EL (cell line): ENCODE results near the gene SLC5A3.

Experiments
- DNase-seq: peaks from one replicate; pipeline ENCODE4 v3.0.0-alpha.2; 2016

Gene SLC5A3

DNA sequence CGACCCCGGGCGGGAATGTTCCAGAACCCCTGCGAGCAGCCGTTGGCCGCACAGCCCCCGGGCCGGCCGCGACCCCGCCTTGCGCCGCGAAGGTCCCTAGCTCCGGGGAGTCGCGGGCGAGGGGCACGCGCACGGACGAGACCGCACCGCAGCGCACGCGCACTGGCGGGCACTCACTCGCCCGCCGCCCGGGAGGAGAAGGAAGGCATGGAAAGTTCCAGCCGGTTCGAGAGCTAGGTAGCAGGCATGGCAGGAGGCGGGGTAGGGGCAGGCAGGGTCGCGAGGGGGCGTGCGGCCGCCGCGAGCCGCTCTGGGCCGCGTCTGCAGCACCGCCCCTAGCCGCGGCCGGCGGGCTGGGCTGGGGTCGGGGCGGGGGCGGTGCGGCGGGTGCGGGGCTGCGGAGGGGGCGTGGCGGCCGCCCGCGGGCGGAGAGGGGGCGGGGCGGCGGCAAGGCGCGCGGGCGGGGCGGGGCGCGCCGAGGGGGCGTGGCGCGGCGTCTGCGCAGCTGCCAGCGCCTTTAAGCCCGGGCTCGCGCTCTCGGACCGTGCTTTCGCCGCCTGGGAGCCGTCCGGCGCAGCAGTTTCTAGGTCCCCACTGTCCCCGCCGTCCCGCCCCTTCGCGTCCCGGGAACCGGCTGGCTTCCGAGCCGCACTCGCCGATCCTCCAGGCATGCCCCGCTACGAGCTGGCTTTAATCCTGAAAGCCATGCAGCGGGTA lies at the start of gene SLC5A3, which contains the start of gene MRPS6:
TSS of gene SLC5A3 (plus strand) at position 547 of the 717 bp plus-strand sequence. CDS start 21,621 bp downstream, outside the sequence.
TSS of gene MRPS6 (plus strand) at position 547 of the 717 bp plus-strand sequence. CDS start at position 670, 123 bp downstream.
- DNase-seq = peak; percentile 85

DNA sequence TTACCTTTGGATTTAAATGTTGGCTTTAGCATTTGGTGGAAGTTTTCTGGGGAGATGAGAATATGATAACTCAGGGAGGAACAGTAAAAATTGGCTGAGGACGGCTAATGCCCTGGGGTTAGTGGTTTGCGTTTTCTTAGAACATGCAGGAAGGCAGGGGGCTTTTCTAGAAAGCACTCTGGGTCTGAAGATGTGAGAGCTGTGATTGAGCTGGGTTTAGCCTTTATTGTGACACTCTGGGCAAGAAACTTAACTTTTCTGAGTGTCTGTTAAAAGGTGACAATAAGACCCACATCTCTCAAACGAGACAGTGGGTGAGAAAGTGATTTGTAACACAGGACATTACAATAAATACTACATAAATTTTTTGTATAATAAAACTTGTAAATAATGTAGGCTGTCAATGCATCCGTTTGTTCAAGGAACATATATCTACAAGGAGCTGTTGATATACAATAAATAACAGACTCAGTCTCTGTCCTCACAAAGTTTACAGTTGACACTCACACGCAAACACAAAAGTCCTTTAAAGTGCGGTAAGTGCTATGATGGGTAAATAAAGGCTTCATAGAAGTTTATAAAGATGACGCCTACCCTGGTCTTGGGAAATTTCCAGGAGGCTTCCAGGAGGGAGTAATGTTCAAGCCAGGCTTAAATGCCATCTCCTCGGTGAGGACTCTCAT lies 49.5 kb upstream of the SLC5A3 start:
- no peak for DNase-seq

DNA sequence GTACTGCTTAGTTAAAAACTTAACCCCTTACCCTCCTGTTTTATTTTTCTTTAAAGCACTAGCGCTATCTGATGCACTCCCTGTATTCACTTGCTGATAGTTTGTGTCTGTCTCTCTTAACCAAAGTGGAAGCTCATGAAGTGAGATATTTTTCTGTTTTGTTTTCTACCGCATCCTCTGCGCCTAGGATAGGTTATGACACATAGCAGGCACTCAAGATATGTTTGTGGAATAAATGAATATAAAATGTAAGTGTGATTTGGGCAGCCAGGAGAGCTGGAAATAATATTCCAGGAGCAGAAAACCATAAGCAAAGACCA lies 49.0 kb upstream of the SLC5A3 start:
- no peak for DNase-seq

DNA sequence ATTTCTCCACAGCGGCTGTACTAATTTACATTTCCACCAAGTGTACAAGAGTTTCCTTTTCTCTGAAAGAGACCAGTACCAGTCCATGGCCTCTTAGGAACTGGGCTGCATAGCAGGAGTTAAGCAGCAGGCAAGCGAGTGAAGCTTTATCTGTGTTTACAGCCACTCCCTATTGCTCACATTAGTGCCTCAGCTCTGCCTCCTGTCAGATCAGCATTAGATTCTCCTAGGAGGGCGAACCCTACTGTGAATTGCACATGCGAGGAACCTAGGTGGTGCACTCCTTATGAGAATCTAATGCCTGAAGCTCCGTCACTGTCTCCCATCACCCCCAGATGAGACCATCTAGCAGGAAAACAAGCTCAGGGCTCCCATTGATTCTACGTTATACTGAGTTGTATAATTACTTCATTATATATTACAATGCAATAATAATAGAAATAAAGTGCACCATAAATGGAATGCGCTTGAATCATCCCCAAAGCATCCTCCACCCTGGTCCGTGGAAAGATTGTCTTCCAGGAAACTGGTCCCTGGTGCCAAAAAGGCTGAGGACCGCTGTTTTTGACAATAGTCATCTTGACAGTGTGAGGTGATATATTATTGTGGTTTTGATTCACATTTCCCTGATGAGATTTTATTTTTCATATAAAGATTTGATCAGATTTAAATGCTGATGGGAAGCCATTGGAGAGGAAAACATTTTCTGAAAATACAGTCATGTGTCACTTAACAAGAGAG lies 45.5 kb upstream of the SLC5A3 start:
- peak; percentile 77 for DNase-seq

DNA sequence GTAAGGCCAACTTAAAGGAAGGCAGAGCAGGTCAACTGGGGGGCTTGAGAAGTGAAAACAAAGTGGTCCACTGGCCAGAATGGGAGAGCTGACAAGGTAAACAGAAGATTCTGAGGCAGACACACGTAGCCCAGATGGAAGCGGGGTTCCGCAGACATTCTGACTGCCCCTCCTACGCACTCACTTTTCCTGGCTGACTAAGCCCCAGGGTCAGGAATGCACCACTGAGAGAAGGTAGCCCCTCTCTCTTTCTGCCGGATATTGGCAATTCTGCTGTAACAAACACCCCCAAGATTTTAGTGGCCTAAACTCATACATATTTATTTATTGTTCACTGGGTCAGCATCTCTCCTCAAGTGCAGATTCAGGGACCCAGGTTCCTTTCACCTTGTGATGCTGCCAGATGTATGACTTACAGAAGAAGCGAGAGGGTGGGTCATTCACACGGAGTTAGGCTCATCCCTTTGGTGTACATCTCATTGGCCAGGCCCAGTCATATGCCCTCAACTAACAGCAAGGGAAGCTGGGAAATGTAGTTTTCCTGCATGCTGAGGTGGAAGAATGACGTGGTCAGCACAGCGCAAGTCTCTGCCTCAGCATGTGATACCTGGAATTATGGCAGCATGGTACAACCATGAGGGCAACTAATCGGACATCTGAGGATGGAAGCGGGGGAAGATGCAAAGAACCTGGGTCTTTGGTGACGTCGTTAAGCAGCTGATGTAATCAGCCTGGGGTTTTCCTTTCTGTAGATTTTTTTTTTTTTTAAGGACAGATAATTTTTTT lies 43.4 kb upstream of the SLC5A3 start:
- peak; percentile 79 for DNase-seq

DNA sequence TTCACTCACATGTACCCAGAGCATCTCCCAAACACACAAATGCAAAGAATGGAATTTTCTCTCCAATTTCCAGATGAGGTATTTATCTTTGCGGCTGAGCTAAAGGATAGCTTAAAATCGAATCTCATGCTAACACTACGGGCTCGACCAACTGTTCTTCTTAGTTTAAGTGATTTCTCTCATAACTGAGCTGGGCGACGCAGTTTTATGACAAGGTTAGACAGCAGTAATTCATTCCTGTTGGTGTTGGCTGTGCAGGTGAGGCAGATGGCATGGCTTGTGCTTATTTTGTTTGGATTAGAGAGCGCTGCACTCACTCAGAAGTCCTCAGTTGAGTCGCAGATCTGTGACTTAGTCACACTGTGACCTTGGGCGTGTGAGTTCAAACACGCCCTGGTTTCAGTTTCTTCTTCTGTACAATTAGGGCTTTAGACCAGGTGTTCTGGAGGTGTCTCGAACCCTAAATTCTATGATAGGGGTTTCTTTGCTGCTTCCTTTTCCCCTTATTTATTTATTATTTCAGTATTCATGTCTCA lies 41.5 kb upstream of the SLC5A3 start:
- no peak for DNase-seq

DNA sequence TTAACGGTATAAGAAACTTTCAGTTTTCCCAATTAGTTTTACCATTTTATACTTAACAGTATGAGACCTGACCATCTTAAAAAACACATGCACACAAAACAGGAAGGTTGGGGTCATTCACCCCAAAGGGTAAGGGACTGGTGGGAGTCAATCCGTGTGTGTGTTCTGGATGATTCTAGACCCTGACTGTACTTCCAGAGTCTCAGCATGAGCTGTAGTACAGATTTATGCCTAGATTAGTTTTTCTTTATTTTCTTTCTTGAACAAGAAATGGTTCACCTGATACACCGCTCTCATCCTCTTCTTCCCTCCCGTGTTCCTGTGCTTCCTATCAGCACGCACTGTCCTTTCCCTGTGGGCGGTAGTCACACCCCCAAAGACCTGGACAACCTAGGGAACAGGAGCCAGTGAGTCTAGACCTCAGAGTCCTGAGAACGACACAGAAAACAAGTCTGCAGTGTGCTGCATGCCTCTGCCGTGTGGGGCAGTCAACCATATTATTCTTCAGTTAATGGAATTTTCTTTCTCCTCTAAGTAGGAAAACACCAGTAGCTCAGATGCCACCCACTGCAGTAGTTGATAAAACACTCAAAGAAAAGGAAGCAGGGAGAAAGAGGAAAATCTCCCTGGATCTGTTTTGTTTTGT lies 38.9 kb upstream of the SLC5A3 start:
- DNase-seq = no peak

DNA sequence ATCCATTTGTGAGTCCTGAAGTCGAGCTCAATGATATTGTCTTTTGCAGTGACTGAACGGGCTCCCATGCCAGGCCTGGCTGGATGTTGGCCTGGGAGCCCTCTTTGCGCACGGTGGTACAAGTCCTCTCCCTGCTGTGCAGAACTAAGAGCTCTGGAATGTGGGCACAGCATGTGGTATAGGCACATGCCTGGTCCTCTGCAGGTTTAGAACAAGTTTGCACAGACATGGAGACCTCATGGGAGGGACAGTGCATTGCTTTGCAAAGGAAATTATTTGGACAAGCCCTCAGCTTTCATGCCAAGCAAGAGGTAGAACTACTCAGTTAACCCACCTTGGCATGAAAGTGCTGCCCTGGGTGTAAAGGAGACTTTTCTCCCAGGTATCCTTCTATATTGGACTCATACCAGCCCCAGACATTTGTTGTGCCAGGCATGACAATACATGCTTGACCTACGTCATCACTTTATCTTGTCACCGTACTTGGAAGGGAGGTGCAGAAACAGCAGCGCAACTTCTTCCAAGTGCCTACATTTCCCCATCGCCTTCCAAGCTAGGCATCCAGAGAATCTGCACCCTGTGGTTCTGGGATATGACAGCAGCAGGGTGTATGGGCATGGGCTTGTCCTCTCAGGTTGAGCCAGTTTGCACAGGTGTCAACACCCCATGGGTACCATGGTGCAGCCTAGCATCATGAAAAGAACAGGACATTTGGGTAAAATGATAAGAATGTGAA lies 37.6 kb upstream of the SLC5A3 start:
- DNase-seq = no peak

DNA sequence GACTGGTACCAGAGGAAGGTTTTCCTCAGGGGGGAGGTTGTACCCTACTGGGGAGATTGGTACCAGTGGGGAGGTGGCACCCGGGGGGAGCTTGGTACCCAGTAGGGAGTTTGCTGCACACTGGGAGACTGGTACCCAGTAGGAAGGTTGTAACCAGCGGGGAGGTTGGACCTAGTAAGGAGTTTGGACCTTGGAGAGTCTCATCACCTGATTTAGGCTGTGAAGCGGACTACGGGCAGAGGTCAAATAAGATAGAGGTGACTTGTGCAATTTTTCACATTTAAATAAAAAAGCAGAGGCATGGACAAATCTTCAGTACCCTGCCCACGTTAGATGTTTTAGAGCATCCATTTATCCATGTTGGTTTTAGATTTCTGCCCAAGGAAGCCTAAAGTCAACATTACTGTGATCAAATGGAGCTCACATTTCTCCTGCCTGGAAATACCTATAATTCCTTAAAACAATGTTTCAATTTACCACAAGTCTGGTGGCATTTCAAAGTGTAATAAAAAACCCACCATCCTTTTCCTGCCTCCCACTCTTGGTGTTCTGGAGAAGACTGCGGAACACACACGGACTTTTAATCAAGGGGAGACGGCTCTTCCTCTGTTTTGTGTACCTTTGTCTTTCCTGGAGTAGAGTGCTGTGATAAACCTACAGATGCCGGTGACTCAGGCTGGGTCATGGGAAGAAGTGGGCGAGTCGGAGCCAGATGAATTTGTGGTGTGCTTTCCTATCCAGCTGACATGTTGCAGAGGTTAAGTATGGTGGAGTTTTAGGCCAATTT lies 36.2 kb upstream of the SLC5A3 start:
- DNase-seq = peak; percentile 50

DNA sequence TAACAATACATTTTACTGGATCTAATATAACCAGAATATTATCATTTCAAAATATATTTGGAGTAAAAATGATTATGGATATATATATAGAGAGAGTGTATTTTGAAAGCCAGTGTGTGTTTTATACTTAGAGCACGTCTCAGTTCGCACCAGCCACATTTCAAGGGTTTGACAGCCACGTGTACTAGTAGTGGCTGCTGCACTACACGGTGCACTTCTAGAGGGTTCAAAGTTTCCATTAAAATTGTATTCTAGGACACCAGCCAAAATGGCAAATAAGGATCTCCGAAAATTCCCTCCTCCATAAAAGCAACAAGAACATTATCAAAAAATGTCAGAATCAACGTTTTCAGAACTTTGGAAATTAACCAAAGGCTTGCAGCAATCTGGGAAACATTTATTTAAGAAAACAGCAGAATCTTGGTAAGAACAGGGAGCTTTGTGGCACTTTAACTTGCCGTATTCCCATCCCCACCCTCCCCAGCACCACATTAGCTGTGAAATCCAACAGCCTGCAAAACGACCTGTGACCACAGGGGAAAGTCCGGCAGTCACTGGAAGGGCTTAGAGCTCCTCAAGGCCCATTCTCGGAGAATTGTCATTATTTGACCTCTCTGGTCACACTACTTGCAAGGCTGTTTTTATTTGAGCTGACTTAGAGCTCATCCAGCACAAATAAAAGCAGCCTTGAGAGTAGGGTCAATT lies 33.5 kb upstream of the SLC5A3 start:
- DNase-seq = no peak

DNA sequence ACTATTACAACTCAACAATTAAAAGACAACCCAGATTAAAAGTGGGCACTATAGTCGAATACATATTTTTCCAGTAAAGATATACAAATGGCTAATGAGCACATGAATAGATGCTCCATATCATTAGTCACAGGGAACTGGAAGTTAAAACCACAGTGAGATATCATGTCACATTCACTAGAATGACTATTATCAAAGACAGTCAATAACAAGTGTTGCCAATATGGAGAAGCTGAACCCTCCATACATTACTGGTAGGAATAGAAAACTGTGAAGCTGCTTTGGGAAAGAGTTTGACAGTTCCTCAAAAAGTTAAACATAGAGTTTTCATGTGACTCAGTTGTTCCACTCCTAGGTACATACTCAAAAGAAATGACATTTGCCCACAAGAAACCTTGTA lies 30.6 kb upstream of the SLC5A3 start:
- no peak for DNase-seq

DNA sequence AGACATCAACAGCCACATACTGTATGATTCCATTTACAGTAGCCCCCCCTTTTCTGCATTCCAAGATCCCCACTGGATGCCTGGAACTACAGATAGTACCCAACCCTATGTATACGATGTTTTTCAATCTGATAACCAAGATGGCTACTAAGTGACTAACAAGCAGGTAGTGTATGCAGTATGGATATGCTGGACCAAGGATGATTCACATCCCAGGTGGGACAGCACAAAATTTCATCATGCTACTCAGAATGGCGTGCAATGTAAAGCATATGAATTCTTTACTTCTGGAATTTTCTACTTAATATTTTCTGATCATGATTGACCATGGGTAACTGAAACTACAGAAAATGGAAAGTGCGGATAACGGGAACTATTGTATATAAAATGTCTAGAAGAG lies 30.0 kb upstream of the SLC5A3 start:
- DNase-seq = no peak

DNA sequence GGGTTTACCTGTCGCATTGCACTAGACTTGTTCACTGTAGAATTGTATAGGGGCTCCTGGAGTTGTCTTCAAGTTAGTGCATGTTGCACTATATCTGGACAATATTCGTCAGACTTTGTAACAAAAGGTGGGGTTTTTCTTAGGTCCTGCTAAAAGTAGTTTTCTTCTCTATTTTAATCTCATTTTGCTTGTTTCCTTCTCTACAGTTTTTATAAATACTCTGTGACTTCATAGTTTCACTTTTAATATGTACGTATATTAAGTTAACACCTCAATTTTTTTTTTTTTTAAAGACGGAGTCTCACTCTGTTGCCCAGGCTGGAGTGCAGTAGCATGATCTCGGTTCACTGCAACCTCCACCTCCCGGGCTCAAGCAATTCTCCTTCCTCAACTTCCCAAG lies 26.5 kb upstream of the SLC5A3 start:
- no peak for DNase-seq

DNA sequence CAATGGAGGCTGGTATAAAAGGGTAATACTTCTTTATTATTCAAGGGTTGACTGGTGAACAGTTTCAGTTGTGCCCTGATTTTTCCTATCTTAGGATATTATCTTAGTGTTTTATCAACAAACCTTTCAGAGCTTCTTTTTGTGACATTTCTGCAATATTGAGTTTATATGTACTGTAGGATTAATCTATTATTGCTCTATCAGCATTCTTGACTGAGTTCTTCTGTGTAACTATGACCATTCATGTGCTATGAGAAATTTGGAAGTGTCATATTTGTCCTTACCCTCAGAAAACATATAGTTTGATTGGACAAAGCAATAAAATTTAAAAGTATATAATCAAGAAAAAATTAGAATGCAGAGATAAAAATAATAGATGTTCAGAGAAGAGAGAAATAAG lies 25.5 kb upstream of the SLC5A3 start:
- no peak for DNase-seq

DNA sequence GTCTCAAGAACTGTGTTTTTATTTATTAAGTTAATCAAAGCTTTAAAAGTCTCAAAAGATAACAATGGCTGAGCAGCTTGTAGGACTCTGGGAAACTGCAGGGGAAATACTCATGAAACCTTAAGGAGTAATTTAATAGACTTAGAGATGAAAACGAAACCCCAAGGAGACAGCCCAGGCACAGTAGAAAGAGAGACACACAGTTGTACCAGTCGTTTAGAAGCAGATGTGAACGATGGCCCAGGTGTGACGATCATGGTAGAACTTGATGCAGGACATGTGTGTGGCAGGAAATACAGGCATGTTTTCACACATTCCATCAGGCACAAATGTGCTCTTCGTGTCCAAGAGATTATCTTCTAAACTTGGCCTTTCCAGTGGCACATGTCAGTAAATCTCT lies 21.2 kb upstream of the SLC5A3 start:
- DNase-seq = no peak

DNA sequence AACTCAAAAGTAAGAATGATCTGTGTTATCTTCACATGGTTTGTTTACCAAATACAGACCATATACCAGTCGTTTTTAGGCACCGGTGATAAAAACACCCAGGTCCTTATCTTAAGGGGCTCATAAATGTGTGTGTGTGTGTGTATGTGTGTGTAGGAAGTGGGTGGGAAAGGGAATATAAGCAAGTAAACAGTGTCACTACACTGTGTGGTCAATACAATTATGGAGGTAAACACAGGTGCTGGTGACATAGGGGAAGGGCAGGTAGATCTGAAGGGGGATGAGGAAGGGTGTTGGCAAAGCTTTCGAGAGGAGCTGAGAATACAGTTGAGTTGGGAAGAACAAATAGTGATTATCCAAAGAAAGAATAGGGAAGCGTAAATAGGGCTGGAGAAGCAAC lies 19.1 kb upstream of the SLC5A3 start:
- DNase-seq = no peak

DNA sequence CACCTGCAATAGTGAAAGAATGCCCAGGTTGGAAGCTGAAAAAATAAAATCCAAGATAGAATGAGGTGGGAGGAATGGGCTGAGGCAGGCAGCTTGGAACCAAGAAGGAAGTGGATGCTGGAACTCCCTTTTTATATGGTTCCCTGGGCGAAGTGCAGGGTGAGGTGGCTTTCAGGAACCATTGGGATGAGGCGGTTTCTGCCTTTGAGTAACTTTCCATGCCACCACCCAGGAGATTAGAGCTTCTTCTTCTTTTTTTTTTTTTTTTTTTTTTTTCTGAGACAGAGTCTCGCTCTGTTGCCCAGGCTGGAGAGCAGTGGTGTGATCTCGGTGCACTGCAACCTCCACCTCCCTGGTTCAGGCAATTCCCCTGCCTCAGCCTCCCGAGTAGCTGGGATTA lies 17.8 kb upstream of the SLC5A3 start:
- no peak for DNase-seq

DNA sequence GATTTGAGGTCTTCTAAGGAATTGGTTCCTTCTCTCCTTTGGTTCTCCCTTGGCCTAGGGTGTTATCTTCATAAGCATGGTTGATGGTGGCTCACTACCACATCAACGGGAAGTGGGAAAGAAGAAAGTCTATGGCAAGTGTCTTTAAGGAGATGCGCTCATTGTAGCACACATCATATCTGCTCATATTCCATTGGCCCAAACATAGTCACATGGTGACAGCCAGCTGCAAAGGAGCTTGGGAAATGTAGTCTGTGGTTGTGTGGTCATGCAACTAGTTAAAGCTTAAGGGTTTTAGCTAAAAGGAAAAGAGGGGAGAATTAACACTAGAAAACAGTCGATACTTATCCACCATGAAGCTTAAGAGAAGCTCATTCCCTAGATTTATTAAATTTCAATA lies 11.4 kb upstream of the SLC5A3 start:
- DNase-seq = no peak

DNA sequence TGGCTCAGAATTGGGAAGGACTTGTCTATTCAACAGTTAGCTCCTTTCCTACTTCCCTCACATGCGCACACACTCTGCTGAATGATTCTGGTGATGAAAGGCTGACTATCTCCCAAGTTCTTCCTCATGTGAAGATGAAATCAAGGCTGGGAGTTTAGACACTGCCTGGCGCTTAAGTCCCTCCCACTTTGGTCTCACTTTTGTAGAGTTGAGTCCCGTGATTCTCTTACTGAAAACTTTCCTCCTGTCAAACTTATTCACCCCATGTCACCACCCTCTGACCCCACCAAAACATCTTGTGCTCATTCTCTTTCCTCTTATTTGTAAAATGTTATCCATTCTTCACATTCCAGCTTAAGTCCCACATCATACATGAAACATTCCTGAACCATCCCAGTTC lies 8.4 kb upstream of the SLC5A3 start:
- DNase-seq = peak; percentile 36

DNA sequence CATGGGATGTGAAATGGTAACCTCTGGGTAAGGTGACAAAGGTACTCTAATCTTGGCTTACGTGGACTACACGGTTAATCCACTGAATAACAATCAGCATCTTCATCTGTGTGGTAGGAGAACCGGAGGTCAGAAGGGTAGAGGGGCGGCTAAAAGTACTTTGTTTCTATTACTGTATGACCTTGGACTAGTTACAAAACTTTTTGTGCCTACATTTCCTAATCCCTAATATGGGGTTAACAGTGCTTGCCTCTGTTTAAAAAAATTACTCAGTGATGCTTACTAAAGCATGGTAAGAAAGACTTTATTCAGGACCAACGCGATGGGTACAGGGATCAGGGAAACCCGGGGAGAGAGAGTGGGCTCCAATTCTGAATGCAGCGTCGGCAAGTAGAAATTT lies 1.7 kb upstream of the SLC5A3 start:
- no peak for DNase-seq
